NT2/D1 (cell line): Measurements from ENCODE around the gene MDM2.

Source experiments
- DNase-seq: peaks from one replicate; pipeline ENCODE4 v3.0.0-alpha.2; 2011; ENCODE audit warnings: low read depth, low spot score
- H3K27me3 ChIP-seq: 2 replicates; pipeline ENCODE4 v1.6.0; 2011; ENCODE audit warnings: mild to moderate bottlenecking; ENCODE audit not compliant: insufficient read length, insufficient read depth
- H3K36me3 ChIP-seq: 2 replicates; pipeline ENCODE4 v1.6.1; 2011; ENCODE audit warnings: mild to moderate bottlenecking, low read length, mixed read lengths; ENCODE audit not compliant: insufficient read depth, insufficient read length
- H3K4me1 ChIP-seq: 2 replicates; pipeline ENCODE4 v1.5.1; 2011; ENCODE audit not compliant: insufficient read depth, insufficient read length
- H3K4me3 ChIP-seq: 2 replicates; pipeline ENCODE4 v1.5.1; 2011; ENCODE audit warnings: low read depth; ENCODE audit not compliant: insufficient read length
- H3K9ac ChIP-seq: 2 replicates; pipeline ENCODE4 v1.6.0; 2011; ENCODE audit warnings: low read depth; ENCODE audit not compliant: insufficient read length
- H3K9me3 ChIP-seq: 2 replicates; pipeline ENCODE4 v1.5.1; 2011; ENCODE audit warnings: mild to moderate bottlenecking, low read length; ENCODE audit not compliant: insufficient read depth
- SUZ12 ChIP-seq: IDR thresholded peaks from 2 replicates; pipeline ENCODE4 v1.6.1; 2011; ENCODE audit not compliant: insufficient read length, insufficient read depth; ENCODE audit errors: extremely low read depth
- YY1 ChIP-seq: IDR thresholded peaks from 2 replicates; pipeline ENCODE4 v1.6.1; 2011; ENCODE audit not compliant: insufficient read length, insufficient read depth
- ZNF274 ChIP-seq: IDR thresholded peaks from 2 replicates; pipeline ENCODE4 v1.6.1; 2011; ENCODE audit warnings: mild to moderate bottlenecking, low read depth, low read length

The MDM2 gene

GRCh38 chr12:68878846-68879245 lies 70.9 kb downstream of the MDM2 start:
- H3K4me3 ChIP-seq, result no peak overlapping the region
- no peaks in the 10 kb centered on the region for H3K36me3 ChIP-seq
- no peak overlapping the region for H3K9ac ChIP-seq
- no peaks in the 10 kb centered on the region for H3K4me1 ChIP-seq
- no peak for DNase-seq
- no peak for TF ChIP-seq SUZ12
- no peak for TF ChIP-seq ZNF274
- TF ChIP-seq YY1, result no peak
- H3K27me3 ChIP-seq, result no peaks in the 10 kb centered on the region
- peaks cover 14% of the 10 kb centered on the region for H3K9me3 ChIP-seq

GRCh38 chr12:68880660-68881325 lies 72.8 kb downstream of the MDM2 start:
- no peak overlapping the region for H3K9ac ChIP-seq
- TF ChIP-seq ZNF274 (no peak), SUZ12 (no peak), YY1 (no peak)
- peaks cover 2% of the 10 kb centered on the region for H3K4me1 ChIP-seq
- H3K27me3 ChIP-seq, result no peaks in the 10 kb centered on the region
- no peaks in the 10 kb centered on the region for H3K36me3 ChIP-seq
- peaks cover 14% of the 10 kb centered on the region for H3K9me3 ChIP-seq
- DNase-seq, result no peak
- H3K4me3 ChIP-seq, result no peak overlapping the region

GRCh38 chr12:68882251-68882964 lies 74.4 kb downstream of the MDM2 start:
- no peak overlapping the region for H3K9ac ChIP-seq
- H3K4me1 ChIP-seq, result peaks cover 2% of the 10 kb centered on the region
- H3K4me3 ChIP-seq, result no peak overlapping the region
- no peaks in the 10 kb centered on the region for H3K36me3 ChIP-seq
- H3K9me3 ChIP-seq, result peaks cover 11% of the 10 kb centered on the region
- TF ChIP-seq ZNF274 (no peak), SUZ12 (no peak), YY1 (no peak)
- no peaks in the 10 kb centered on the region for H3K27me3 ChIP-seq
- no peak for DNase-seq

- H3K27me3 ChIP-seq, result no peaks in the 10 kb centered on the region
- peaks cover 2% of the 10 kb centered on the region for H3K4me1 ChIP-seq
- no peak for DNase-seq
- 0 out of 2 replicates have a peak, but pooled peaks cover 7% of the 10 kb centered on the region for H3K9me3 ChIP-seq
- H3K4me3 ChIP-seq, result no peak overlapping the region
- H3K36me3 ChIP-seq, result no peaks in the 10 kb centered on the region
- TF ChIP-seq ZNF274 (no peak), SUZ12 (no peak), YY1 (no peak)
- no peak overlapping the region for H3K9ac ChIP-seq
Measured at GRCh38 chr12:68883151-68883550, 75.2 kb downstream of the MDM2 start.

GRCh38 chr12:68884251-68884650 lies 76.3 kb downstream of the MDM2 start:
- H3K9ac ChIP-seq, result no peak overlapping the region
- TF ChIP-seq ZNF274 (no peak), YY1 (no peak), SUZ12 (no peak)

GRCh38 chr12:68885381-68885780 lies 77.4 kb downstream of the MDM2 start:
- DNase-seq, result no peak
- no peak overlapping the region for H3K9ac ChIP-seq
- no peak for TF ChIP-seq ZNF274
- TF ChIP-seq YY1, result no peak
- TF ChIP-seq SUZ12, result no peak
- H3K36me3 ChIP-seq, result no peaks in the 10 kb centered on the region
- no peaks in the 10 kb centered on the region for H3K9me3 ChIP-seq
- H3K4me1 ChIP-seq, result peaks cover 2% of the 10 kb centered on the region
- no peak overlapping the region for H3K4me3 ChIP-seq
- no peaks in the 10 kb centered on the region for H3K27me3 ChIP-seq

More at GRCh38 chr12:68884251-68884650, 76.3 kb downstream of the MDM2 start:
- no peak overlapping the region for H3K4me3 ChIP-seq
- no peaks in the 10 kb centered on the region for H3K9me3 ChIP-seq
- no peak for DNase-seq
- H3K4me1 ChIP-seq, result peaks cover 2% of the 10 kb centered on the region
- H3K27me3 ChIP-seq, result no peaks in the 10 kb centered on the region
- H3K36me3 ChIP-seq, result no peaks in the 10 kb centered on the region

GRCh38 chr12:68886636-68887572 lies 78.9 kb downstream of the MDM2 start:
- Histone ChIP-seq H3K36me3 (no peaks in the 10 kb centered on the region), H3K27me3 (no peaks in the 10 kb centered on the region), H3K4me3 (no peak overlapping the region), H3K9me3 (no peaks in the 10 kb centered on the region), H3K4me1 (peaks cover 2% of the 10 kb centered on the region), H3K9ac (no peak overlapping the region)
- no peak for DNase-seq
- TF ChIP-seq ZNF274, result no peak
- TF ChIP-seq YY1, result no peak
- no peak for TF ChIP-seq SUZ12
